ENCODE measurements around the gene APMAP.

DNA sequence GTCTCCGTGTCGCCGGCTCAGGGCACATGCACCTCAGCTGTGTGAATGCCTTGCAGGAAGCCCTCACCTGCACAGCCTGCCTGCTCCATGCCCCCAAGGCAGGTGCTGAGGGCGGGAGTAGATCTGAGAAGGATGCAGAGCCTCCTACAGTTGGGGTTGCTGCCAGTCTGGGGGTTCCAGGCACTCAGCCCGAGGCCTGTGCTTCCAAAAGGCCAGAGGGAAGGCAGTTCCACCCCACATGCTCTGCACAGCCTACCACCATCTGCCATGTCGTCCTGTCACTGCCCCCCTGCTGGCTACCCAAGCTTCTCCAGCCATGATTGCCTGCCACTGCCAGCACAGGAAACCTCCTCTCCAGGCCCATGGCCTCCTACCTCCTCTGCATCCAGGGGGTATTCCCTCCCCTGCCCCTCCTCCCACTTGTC is 46.1 kb upstream of the APMAP start:
- TF ChIP-seq, protein P1, sequence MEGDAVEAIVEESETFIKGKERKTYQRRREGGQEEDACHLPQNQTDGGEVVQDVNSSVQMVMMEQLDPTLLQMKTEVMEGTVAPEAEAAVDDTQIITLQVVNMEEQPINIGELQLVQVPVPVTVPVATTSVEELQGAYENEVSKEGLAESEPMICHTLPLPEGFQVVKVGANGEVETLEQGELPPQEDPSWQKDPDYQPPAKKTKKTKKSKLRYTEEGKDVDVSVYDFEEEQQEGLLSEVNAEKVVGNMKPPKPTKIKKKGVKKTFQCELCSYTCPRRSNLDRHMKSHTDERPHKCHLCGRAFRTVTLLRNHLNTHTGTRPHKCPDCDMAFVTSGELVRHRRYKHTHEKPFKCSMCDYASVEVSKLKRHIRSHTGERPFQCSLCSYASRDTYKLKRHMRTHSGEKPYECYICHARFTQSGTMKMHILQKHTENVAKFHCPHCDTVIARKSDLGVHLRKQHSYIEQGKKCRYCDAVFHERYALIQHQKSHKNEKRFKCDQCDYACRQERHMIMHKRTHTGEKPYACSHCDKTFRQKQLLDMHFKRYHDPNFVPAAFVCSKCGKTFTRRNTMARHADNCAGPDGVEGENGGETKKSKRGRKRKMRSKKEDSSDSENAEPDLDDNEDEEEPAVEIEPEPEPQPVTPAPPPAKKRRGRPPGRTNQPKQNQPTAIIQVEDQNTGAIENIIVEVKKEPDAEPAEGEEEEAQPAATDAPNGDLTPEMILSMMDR (IDR thresholded peaks at IDR 0.05; ENCODE audit: low read depth, low read length) = no peak
- TF ChIP-seq EZH2phosphoT487 (IDR thresholded peaks at IDR 0.05; ENCODE audit: low read depth) = no peak

Measured in OCI-LY3 (cell line).